ENCODE measurements around the gene ZBTB8OS. TPM values are rescaled to one million over a fixed set of nuclear protein-coding genes. Genes with fewer than 3 reads are reported as not detected.
A peak's percentile ranks its signal among the peaks of the same experiment; 100 is the strongest.
"Not testable (repeated sequence)": the region's sequence is repeated elsewhere in the genome, so short reads cannot be mapped to it uniquely, and the experiment has no call there.

Gene ZBTB8OS
- total RNA-seq (2013) = 74.5 TPM
- polyA plus RNA-seq = 10 to 100 TPM; 40.2 to 85.6 (median 83.3) TPM
- 17.9 and 27.9 TPM in 2 replicates for polyA minus RNA-seq
- 5.2 to 23.1 (median 12.4) reads per million in 11 experiments for total RNA-seq

- Histone ChIP-seq H2AFZ (ENCODE audit: insufficient read depth, low read depth, low read length, poor library complexity, severe bottlenecking) (peak within 1 kb of the TSS; percentile 97), H3K9ac (ENCODE audit: insufficient read depth, low read length, poor library complexity, severe bottlenecking) (peak within 1 kb of the TSS; percentile 91), H3K27me3 (ENCODE audit: control insufficient read depth in 2 of 2, insufficient read depth in 2 of 2, low read length in 2 of 2) (no peaks in the 10 kb centered on the region), H3K9me3 (replicated peaks in 1 of 2; ENCODE audit: control insufficient read depth in 1 of 2, insufficient read depth in 1 of 2, low read length in 2 of 2) (no peaks in the 10 kb centered on the region), H3K4me3 (replicated peaks in 1 of 3; ENCODE audit: low read depth in 2 of 3, low read length in 3 of 3) (peak within 1 kb of the TSS; percentile 85 to 99 (median 91)), H3K36me3 (replicated peaks in 1 of 2; ENCODE audit: control insufficient read depth in 1 of 2, insufficient read depth in 2 of 2, low read length in 2 of 2) (peaks cover 19 to 42% of the 10 kb centered on the region in 2 donors), H3K79me2 (ENCODE audit: insufficient read depth, low read length) (peaks cover 90% of the 10 kb centered on the region), H4K20me1 (ENCODE audit: insufficient read depth, low read length) (peaks cover 27% of the 10 kb centered on the region), H3K4me2 (replicated peaks; ENCODE audit: extremely low read depth, low read length, poor library complexity, severe bottlenecking) (peak within 1 kb of the TSS; percentile 84), H3K27ac (ENCODE audit: low read depth in 1 of 2, low read length in 2 of 2) (peak within 1 kb of the TSS; percentile 93 to 98), H3K4me1 (ENCODE audit: control insufficient read depth in 1 of 2, insufficient read depth in 2 of 2, low read length in 2 of 2) (peaks cover 34 to 41% of the 10 kb centered on the region in 2 donors)
- H3K27ac Mint-ChIP-seq = peak within 1 kb of the TSS; percentile 94 to 100 (median 100)
- H3K4me3 Mint-ChIP-seq = peak within 1 kb of the TSS; percentile 92 to 95
- DNase-seq = peak; percentile 96 to 97 (median 97)
- H3K4me1 Mint-ChIP-seq = peaks cover 40% of the 10 kb centered on the region
- H3K27me3 Mint-ChIP-seq (ENCODE audit: low read depth in 3 of 3) = peaks cover 0 to under 1% (median 0%) of the 10 kb centered on the region in 3 donors
- intact Hi-C loops (cut with micrococcal nuclease) = loop anchor here in 1 of 2 donors (5.0 kb wide), 1 partner anchor 167 kb away; the partner anchor contains the start of genes S100PBP and YARS1
- WGBS (ENCODE audit: insufficient coverage) = 0% methylated on average over 15 of the region's 21 CpGs
- TF ChIP-seq CTCF (IDR thresholded peaks at IDR 0.05) = no peak
- H3K9me3 Mint-ChIP-seq = peaks cover 0 to 3% (median 0%) of the 10 kb centered on the region in 7 donors
- peaks cover 30 to 47% of the 10 kb centered on the region in 2 donors for H3K36me3 Mint-ChIP-seq
These were observed at the start of gene ZBTB8OS for GRCh38 chr1:32650248-32650751. ZBTB8OS (minus strand) TSS chr1:32650550; CDS start chr1:32650529, 21 bp downstream.

GRCh38 chr1:32696996-32697395 is 46.6 kb upstream of the ZBTB8OS start:
- H3K9me3 ChIP-seq (replicated peaks in 1 of 2; ENCODE audit: control insufficient read depth in 1 of 2, insufficient read depth in 1 of 2, low read length in 2 of 2); H3K4me2 ChIP-seq (replicated peaks; ENCODE audit: extremely low read depth, low read length, poor library complexity, severe bottlenecking); H3K4me3 Mint-ChIP-seq; H3K27ac Mint-ChIP-seq; H4K20me1 ChIP-seq (ENCODE audit: insufficient read depth, low read length); H3K27ac ChIP-seq (ENCODE audit: low read depth in 1 of 2, low read length in 2 of 2); H3K36me3 ChIP-seq (replicated peaks in 1 of 2; ENCODE audit: control insufficient read depth in 1 of 2, insufficient read depth in 2 of 2, low read length in 2 of 2); H3K4me3 ChIP-seq (replicated peaks in 1 of 3; ENCODE audit: low read depth in 2 of 3, low read length in 3 of 3); intact Hi-C loops (cut with micrococcal nuclease); DNase-seq; H2AFZ ChIP-seq (ENCODE audit: insufficient read depth, low read depth, low read length, poor library complexity, severe bottlenecking); H3K36me3 Mint-ChIP-seq; H3K79me2 ChIP-seq (ENCODE audit: insufficient read depth, low read length); H3K9ac ChIP-seq (ENCODE audit: insufficient read depth, low read length, poor library complexity, severe bottlenecking); H3K9me3 Mint-ChIP-seq; H3K27me3 ChIP-seq (ENCODE audit: control insufficient read depth in 2 of 2, insufficient read depth in 2 of 2, low read length in 2 of 2): not testable (repeated sequence)
- peaks cover 14 to 24% of the 10 kb centered on the region in 2 donors for H3K4me1 ChIP-seq (ENCODE audit: control insufficient read depth in 1 of 2, insufficient read depth in 2 of 2, low read length in 2 of 2)
- H3K27me3 Mint-ChIP-seq (ENCODE audit: low read depth in 3 of 3) = peaks cover 7 to 13% (median 12%) of the 10 kb centered on the region in 3 donors
- H3K4me1 Mint-ChIP-seq = peaks cover 22% of the 10 kb centered on the region
- 93% methylated on average over 7 of the region's 8 CpGs for WGBS (ENCODE audit: insufficient coverage)

Measured in CD14-positive monocyte (primary cell).